HG03139 (cell line): ENCODE results near the gene MRPS11.
"Not testable (repeated sequence)": the region's sequence is repeated elsewhere in the genome, so short reads cannot be mapped to it uniquely, and the experiment has no call there.

Experiments
- ATAC-seq: cut with Tn5 transposase; IDR thresholded peaks from one replicate; pipeline ENCODE4 v1.9.1; 2021; ENCODE audit not compliant: unreplicated experiment

The MRPS11 gene

DNA sequence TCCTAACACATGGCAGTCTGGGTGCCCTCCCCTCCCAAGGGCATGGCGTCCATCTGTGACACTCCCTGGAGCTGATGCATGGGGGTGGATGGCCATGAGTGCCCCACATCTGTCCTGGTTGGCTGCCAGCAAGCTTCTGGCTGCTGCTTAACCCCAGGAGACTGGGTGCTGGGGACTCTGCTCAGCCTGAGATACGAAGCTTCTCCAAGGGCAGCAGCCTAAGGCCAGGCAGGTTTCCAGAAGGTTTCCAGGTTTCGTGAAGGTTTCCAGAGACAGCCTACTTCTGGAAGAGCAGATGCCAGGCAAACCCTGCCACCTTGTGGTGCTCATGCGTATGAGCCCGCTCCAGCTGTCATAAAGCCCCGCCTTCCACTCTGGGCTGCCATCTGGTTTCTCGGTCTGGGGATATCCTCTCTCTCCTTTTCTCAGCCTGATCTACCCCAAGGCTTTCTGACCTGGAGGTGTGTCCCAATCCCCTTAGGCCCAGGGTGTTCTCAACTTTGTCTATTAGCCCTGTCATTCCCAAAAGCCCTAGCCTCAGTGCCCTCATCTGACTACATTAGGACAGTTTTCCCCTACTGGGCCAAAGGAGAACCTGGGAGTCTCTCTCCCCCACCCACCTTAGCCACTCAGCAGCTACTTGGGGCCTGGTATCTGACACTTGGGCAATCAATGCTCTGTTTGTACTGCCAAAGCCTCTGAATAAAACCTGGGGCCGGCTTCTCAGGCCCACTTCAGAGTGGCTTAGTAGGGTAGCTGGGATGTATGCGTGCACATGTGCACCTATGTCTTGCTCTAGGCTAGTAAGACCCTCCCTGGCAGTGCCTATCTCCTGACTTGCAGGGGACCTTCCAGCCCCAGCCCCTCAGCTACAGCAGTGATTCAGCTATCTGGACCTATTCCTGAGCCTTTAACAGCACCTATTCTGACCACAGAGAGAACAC lies 12.4 kb upstream of the MRPS11 start:
- ATAC-seq = peak; percentile 84

DNA sequence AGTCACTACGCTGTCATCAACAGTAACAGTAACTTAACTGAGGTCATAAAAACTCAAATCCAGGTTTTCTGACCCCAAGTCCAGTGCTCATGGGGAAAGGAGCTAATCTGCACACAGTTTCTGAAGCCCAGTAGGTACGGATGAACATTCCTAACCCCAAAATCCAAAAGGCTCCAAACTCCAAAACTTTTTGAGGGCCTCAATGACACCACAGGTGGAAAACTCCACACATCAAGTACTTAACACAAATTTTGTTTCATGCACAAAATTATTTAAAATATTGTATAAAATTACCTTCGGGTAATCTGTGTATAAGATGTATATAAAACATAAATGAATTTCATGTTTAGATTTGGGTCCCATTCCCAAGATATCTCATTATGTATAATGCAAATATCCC lies 10.8 kb upstream of the MRPS11 start:
- ATAC-seq = no peak

DNA sequence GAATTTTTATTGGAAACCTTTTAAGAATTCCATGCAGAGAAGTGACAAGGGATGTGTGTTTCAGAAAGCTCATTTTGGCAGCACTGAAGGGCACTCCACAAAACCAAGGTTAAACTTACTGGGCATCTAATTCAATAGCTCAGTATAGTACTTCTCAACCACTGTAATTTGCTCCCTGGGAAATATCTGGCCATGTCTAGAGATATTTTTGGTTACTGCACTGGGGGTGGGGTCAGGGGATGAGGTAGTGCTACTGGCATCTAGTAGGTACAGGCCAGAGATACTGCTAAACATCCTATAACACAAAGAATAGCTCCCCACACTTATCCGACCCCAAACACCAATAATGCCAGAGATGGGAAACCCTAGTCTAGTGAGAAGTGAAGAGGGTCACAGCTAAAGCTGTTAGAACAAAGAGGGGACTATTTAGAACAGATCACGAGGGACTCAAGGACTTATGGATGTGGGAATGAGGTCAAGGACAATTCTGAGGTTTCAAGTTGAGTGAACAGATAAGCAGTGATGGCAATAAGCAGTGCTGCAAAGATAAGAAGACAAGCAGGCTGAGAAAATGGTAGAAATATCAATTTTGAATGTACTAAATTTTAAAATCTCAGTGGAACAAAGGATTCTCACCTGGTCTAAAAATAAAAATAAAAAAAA lies 3.5 kb upstream of the MRPS11 start:
- no peak for ATAC-seq

DNA sequence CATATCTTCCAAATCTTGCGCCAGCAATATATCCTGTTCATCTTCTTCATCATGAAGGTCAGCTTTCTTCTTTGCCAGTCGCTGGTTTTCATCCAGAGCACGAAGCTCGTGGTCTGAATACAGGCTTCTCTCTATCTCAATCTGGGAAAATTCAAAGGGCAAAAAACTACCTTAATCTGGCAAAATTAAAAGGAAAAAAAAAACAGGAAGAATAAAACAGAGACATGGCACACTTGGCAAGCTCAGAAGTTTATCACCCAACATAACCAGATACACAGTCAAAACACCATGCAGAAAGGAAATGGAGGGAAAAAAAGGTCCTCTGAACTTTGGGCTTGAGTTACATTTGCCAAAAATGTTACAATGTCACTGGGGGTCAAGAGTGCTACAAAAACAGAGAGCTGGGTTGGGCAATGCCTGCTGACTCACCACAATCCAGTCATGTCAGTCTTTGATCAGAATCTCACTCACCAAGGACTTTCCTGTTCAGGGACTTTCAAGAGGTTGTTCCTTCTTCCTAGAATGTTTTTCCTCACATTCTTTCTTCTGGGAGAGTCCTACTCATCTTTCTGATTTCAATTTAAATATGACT lies 1.8 kb upstream of the MRPS11 start:
- ATAC-seq = no peak

DNA sequence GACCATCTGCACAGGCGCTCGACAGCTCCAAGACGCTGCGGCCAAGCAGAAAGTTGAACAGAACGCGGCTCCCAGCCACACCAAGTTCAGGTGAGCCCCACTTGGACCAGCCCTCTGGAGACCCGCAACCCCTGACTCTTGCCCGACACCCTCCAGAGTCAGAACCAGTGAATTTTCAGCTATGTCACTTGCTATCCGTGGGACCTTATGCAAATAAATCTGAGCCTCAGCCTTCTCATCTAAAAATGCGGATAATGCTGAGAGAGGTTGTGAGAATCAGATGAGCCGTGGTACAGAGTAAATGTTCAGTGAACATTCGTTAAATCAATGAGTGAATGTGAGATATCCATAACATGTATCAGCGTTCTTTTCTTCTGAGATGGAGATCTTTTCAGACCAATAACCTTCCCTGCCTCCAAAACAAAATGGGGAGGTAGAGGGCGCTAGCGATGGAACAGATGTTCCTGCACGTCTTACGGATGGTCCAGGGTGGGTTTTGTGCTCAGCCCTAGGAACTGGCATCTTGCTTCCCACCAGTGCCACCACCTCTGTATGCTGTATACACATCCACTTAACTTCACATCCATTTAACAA lies 524 bp downstream of the MRPS11 start:
- ATAC-seq = no peak

DNA sequence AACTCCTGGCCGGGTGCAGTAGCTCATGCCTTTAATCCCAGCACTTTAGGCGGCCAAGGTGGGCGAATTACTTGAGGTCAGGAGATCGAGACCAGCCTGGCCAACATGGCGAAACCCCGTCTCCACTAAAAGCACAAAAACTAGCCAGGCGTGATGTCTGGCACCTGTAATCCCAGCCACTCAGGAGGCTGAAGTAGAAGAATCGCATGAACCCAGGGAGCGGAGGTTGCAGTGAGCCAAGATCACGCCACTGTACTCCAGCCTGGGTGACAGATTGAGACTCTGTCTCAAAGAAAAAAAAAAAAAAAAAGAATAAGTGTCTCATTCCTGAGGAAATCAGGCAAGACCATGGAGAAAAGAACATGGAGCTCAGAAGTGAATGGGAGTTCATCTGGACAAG lies 1.2 kb downstream of the MRPS11 start:
- not testable (repeated sequence) for ATAC-seq

DNA sequence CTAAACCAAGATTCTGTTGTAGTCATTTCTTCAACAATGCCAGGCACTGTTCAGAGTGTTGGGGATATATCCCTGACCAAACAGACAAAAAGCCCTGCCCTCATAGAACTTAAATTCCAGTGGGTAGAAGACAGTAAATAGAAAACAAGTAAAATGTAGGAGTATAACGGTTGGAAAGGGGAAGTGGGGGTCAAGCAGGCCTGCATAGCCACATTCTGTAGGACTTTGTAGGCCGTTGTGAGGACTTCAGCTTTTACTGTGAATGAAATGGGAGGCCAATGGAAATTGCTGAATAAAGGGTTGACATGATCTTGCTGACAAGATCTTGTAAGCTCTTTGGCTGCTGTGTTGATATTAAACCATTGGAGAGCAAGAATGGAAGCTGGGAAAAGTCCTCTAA lies 1.8 kb downstream of the MRPS11 start:
- ATAC-seq = no peak

DNA sequence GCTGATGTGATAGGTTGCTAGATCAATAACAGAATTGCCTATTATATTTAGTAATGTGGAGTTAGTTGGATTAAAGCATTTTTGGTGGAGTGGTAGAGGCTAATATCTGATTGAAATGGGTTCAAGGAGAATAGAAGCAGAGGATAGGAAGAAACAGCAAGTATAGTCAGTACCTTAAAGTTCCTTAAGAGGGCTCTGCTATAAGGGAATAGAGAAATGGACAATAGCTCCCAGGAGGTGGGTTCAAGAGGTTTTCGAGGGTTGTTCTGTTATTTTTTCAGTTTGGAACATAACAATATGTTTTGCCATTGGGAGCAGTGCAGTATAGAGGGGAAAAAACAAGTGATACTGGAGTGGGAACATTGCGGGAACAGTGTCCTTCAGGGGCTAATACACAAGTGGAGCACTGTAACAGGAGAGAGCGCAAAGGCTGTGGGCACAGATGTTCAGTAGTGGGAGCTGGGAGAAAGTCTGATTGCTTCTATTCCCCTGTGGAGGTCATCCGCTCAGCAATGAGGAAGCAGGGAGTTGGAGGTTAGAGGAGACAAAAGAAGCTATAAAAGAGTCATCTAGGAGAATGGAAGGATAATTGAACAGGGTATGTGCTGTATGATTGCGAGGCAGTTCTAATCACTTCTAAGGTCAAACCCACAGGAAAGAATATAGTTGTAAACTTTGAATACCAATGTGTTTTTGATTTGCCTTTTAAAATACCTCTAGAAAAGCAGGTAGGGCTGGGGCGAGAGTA lies 3.3 kb downstream of the MRPS11 start:
- no peak for ATAC-seq

DNA sequence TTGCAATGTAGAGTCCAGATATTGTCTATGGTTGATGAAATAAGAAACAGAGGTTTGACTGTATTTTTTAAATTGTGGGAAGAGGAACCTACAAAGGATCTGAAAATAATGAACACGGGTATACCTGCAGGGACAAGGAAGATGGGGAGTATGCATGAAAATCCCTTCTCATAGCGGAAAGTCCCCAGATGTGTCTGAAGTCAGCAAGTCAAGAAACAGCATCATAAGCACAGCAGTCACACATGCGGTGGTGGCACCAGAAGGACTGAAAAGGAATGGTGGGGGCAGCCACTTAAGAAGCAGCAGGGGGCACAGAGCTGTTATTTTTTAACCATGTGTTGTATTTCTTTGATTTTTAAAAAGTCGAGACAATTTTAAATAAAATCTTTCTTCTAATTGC lies 4.7 kb downstream of the MRPS11 start:
- no peak for ATAC-seq

DNA sequence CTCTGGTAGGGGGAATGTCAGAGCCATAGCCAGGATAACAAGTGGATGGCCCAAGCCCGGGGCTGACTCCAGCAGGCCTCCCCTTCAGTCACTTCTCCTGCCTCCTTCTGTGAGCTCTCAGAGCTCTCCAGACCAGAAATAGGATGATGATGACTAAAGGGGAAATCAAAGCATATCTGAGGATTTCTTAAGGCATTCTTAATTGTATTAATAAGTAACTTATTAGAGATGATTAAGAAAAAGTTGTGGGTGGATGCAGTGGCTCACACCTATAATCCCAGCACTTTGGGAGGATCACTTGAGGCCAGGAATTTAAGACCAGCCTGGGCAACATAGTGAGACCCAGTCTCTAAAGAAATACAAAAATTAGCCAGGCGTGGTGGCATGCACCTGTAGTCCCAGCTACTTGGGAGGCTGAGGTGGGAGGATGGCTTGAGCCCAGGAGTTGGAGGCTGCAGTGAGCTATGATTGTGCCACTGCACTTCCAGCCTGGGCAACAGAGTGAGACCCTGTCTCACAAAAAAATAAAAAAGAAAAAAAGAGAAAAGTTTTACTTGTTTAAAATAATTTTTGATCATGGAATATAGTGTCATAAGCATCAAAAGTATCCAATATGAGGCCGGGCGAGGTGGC lies 6.3 kb downstream of the MRPS11 start:
- not testable (repeated sequence) for ATAC-seq

DNA sequence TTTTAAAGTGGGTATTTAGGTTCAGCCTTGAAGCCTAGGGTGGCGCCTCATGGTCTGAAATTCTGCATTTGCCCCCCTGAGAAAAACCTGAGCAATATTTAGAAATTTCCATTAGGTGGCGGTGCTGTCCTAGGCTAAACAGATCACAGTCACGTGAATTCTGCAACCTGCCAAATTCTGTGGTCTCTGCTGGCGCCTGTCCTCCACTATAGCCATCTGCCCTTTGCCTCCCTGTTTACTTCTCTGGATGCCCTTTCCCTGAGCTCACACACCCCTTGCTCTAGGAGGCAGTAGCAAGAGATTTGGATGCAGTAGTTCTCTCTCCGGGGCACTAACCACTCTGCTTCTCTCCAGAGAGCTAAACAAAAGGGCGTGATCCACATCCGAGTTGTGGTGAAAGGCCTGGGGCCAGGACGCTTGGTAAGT lies 9.1 kb downstream of the MRPS11 start:
- no peak for ATAC-seq

DNA sequence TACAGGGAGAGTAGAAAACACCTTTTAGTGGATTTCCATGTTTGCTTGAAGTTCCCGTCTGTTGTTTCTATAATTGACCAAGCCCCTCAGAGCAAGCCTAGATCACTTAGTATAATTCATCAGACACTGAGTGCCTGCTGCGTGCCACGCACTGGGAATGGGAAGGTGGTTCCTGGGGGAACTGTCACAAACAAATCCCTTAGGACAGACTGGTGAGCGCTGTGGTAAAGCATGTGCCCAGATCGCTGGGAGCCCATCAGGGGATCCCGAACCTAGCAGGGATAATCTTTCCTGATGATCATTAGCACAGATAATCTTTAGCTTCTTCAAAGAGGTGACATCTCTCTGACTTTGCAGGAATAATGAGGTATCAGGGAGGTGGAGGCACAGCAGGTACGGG lies 9.6 kb downstream of the MRPS11 start:
- no peak for ATAC-seq

DNA sequence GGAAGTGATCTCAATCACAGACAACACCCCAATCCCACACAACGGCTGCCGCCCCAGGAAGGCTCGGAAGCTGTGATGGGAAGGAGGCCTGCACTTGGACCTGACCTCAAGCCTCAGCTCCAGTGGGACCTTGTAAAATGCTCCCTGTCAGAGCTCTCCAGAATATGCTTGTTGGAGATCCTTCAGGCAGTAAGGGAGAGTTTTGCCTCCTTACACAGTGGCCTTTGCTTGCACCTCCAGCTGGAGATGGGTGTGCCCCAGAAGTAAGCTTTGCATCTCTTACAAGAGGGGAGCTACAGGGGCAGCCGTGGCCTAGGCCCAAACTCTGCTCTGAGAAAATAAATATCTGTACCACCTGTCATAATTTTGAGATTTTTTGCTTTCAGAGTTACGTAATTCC lies 10.4 kb downstream of the MRPS11 start:
- no peak for ATAC-seq

DNA sequence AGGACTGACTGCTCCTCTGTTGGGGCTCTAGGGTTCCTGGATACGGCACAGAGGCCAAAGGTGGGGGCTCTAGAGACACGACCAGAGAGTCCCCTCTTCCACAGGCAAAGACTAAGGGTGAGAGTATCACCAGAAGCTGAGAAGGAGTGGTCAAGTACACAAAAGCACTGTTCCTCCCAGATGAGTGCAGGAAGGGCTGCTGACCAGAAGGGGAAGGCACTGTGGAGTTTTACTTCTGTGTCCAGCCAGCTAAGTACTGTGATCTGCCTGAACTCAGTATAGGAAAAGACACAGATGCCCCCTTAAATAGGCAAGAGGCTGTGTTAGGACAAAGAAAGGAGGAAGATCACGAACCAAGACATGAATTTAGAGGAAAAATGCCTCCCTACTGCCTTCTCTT lies 11.7 kb downstream of the MRPS11 start:
- ATAC-seq = no peak

DNA sequence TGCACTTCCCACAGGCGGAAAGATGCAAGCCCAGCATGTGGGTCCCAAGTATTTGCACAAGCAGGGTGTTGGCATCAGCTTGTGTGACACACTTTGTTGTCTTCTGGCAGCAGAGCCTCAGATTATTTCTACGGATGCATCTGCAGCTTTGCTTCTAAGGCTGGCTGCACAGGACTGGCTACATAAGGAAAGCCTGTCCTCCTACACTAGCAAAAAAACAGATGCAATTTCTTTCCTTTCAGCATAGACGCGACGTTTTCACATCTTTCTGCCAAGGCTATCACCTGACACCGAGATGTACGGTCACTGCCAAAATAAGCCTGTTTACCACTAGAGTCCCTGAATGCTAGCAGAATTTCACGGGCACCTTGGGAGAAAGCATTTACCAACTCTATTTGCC lies 13.5 kb downstream of the MRPS11 start:
- no peak for ATAC-seq

DNA sequence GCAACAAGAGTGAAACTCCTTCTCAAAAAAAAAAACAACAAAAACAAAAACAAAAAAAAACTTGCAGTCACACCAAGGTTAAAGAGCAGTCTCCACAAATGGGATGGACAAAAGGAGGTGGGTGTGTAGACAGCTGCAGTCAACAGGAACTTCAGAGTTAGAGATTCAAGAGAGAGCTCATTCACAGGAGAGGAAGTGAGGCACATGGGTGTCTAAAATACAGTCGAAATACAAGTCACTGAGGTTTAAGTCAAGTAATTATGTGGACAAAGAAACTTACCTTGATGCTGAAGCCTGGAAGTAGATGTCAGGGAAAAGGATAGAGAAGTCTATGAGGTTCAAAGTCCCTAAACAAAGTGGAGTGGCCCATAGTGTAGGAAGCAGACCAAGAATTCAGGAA lies 14.8 kb downstream of the MRPS11 start:
- ATAC-seq = no peak

DNA sequence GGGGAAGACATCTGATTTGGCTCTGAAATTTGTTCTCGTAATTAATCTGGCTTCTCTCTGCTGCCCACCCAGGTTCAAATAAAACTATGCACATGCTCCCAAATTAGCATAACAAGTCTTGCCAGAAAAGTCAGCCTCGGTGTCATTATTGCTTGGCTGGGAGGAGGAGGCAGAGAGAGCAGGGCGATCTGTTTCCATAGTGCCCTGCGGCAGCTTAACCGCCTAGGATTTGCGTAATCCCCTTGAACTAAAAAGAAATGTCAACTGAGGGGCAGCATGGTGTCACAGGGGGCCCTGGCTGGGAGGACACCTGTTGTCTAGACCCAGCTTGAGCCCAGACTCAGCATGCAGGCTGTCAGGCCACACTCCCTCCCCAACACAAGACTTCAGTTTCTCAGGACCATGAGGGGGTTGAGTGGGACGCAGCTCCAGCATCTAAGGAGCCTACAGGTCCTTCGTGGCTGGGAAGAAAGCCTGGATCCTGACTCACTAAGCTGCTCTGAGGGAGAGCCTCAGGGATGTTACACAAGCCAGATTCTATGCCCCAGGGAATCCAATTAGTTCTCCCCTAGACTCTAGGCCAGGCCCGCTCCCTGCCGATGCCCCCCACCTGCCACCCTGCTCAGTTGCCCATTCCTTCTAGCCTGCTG lies 17.3 kb downstream of the MRPS11 start:
- no peak for ATAC-seq

DNA sequence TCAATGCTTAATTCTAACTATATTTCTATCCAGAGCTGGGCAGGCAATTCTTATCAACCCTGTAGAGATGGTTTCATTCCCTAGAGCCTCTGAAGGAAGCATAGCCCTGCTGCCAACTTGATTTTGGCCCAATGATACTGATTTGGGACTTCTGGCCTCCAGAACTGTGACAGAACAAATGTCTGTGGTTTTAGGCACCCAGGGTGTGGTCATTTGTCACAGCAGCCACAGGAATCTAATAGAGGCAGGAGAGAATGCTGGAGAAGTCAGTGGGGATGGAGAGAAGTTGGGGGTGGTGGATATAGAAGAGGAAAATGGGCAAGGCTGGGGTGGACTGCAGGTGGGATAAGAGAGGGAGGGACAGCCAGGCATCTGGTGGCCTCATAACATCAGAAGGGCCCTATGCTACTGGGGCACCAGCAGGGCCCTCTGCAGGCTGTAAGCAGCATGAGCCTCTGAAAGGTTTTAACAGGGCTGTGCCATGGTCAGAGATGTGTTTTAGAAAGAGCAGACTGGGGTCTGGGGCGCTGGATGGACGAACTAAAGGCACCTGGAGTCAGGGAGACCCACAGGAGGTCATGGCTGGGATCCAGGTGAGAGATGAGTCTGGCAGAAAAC lies 19.8 kb downstream of the MRPS11 start:
- ATAC-seq = no peak

DNA sequence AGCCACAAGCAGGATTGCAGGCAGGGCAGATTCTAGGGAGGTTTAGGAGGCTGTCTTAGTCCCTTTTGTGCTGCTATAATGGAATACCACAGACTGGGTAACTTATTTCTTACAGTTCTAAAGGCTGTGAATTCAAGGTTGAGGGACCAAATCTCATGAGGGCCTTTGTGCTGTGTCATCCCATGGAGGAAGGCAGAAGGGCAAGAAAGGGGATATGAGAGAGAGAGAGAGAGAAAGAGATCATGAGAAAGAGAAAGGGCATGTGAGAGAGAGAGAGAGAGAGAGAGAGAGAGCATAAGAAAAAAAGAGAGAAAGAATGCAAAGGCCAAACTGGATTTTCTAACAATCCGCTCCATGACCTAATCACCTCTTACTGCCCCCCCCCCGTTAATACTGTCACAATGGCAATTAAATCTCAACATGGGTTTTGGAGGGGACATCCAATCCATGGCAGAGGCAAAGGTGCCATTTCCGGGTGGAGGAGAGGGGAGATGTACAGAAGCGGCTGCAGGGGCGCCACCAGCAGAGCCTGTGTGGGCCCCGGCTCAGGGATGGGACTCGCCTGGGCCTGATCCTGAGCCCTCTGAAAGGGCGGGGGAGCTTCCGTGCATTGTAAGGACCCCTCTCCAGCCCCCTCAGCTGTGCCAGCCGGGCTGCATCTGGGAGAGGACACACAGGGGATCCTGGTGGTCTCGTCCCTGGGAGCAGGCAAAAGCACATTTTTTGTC lies 20.5 kb downstream of the MRPS11 start:
- no peak for ATAC-seq
